NT2/D1 (cell line): ENCODE results near the gene RHOF.

Experiments used
- DNase-seq: peaks from one replicate; pipeline ENCODE4 v3.0.0-alpha.2; 2011; ENCODE audit warnings: low read depth, low spot score
- H3K27me3 ChIP-seq: 2 replicates; pipeline ENCODE4 v1.6.0; 2011; ENCODE audit warnings: mild to moderate bottlenecking; ENCODE audit not compliant: insufficient read length, insufficient read depth
- H3K36me3 ChIP-seq: 2 replicates; pipeline ENCODE4 v1.6.1; 2011; ENCODE audit warnings: mild to moderate bottlenecking, low read length, mixed read lengths; ENCODE audit not compliant: insufficient read depth, insufficient read length
- H3K4me1 ChIP-seq: 2 replicates; pipeline ENCODE4 v1.5.1; 2011; ENCODE audit not compliant: insufficient read depth, insufficient read length
- H3K4me3 ChIP-seq: 2 replicates; pipeline ENCODE4 v1.5.1; 2011; ENCODE audit warnings: low read depth; ENCODE audit not compliant: insufficient read length
- H3K9ac ChIP-seq: 2 replicates; pipeline ENCODE4 v1.6.0; 2011; ENCODE audit warnings: low read depth; ENCODE audit not compliant: insufficient read length
- H3K9me3 ChIP-seq: 2 replicates; pipeline ENCODE4 v1.5.1; 2011; ENCODE audit warnings: mild to moderate bottlenecking, low read length; ENCODE audit not compliant: insufficient read depth
- SUZ12 ChIP-seq: IDR thresholded peaks from 2 replicates; pipeline ENCODE4 v1.6.1; 2011; ENCODE audit not compliant: insufficient read length, insufficient read depth; ENCODE audit errors: extremely low read depth
- YY1 ChIP-seq: IDR thresholded peaks from 2 replicates; pipeline ENCODE4 v1.6.1; 2011; ENCODE audit not compliant: insufficient read length, insufficient read depth
- ZNF274 ChIP-seq: IDR thresholded peaks from 2 replicates; pipeline ENCODE4 v1.6.1; 2011; ENCODE audit warnings: mild to moderate bottlenecking, low read depth, low read length

RHOF gene

DNA sequence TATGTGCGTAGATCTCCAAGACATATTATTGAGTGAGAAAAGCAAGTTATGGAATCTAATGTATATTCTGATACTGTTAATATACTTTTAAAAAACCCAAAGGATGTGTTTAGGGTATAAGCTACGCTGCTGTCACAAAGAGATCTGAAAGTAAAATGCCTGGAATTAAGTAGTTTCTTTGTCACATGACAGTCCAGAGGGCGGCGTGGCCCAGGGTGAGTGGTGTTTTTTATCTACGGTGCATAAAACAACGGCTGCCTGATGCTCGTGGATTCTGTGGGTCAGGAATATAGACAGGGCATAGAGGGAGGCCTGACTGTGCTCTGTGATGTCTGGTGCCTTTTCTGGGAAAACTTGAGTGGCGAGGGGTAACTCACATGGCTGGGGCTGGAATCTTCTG, 59.6 kb downstream of the RHOF start:
- Histone ChIP-seq H3K9me3 (no peaks in the 10 kb centered on the region), H3K4me3 (no peak overlapping the region), H3K4me1 (peaks cover 3% of the 10 kb centered on the region), H3K36me3 (peaks cover 26% of the 10 kb centered on the region), H3K9ac (no peak overlapping the region), H3K27me3 (no peaks in the 10 kb centered on the region)
- DNase-seq: no peak
- TF ChIP-seq ZNF274: no peak
- no peak for TF ChIP-seq YY1
- no peak for TF ChIP-seq SUZ12

DNA sequence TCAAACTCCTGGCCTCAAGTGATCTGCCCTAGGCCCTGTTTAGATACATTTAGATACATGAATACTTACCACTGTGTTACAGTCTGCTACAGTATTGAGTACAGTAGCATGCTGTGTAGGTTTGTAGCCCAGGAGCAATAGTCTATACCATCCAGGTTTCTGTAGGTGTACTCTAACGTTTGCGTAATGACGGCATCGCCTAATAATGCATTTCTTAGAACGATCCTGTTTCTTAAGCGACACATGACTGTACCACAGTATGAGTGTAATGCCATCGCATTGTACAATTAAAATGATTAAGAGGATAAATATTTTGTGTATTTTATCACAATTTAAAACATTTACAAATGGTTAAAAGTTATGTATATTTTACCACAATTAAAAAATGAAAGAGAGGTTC, 62.0 kb downstream of the RHOF start:
- no peak overlapping the region for H3K4me3 ChIP-seq

GRCh38 chr12:121729021-121729420, 64.5 kb downstream of the RHOF start:
- H3K36me3 ChIP-seq: peaks cover 24% of the 10 kb centered on the region
- H3K4me1 ChIP-seq: no peaks in the 10 kb centered on the region
- DNase-seq: no peak
- no peak overlapping the region for H3K9ac ChIP-seq
- TF ChIP-seq ZNF274: no peak
- H3K9me3 ChIP-seq: no peaks in the 10 kb centered on the region
- no peak overlapping the region for H3K4me3 ChIP-seq
- H3K27me3 ChIP-seq: no peaks in the 10 kb centered on the region

More for the DNA sequence above, 62.0 kb downstream of the RHOF start:
- TF ChIP-seq SUZ12 (no peak), YY1 (no peak), ZNF274 (no peak)
- Histone ChIP-seq H3K36me3 (peaks cover 24% of the 10 kb centered on the region), H3K9me3 (no peaks in the 10 kb centered on the region), H3K4me1 (no peaks in the 10 kb centered on the region), H3K27me3 (no peaks in the 10 kb centered on the region), H3K9ac (no peak overlapping the region)
- no peak for DNase-seq
